Femur (tissue), 1 donor: Measurements from ENCODE around the gene HOATZ.

Experiments
- DNase-seq: peaks from one replicate; pipeline ENCODE4 v3.0.0-alpha.2; 2017

The HOATZ gene

DNA sequence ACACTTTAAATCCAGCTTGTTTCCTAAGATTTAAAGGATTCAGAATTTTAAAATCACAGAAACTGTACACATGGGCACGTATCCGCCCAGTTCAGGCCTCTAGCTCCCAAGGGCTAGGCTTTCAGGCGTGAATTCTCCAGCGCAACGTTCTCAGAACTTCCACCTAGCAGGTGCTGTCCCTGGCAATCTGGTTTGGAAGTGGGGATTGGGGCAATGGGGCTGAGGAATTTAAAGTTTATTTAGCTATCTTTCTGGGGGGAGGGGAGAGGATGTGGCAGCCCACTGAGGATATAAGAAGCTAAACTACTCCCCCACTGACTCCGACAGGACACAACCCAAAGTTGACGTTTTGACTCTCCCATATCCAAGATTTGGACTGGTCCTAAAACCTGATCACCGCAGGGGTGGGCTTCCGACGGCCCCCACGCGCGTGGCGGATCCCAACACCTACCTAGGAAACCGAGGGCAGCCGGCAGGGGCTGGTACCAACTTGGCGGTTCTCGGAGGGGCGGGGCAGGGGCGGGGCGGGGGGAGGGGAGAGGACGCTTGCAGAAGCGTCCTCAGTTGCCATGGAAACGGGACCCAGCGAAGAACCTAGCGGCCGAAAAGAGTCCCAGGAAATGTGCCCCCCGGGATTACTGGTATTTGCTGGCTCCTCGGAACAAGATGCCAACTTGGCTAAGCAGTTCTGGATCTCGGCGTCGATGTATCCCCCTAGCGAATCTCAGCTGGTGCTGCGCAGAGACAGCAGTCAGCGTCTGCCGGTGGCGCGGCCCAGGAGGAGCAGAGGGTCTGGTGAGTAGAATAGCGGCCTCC, at the start of gene HOATZ:
TSS of gene HOATZ (plus strand) at position 563 of the 816 bp plus-strand sequence. CDS start at position 570, 7 bp downstream.
- DNase-seq = peak; percentile 31

DNA sequence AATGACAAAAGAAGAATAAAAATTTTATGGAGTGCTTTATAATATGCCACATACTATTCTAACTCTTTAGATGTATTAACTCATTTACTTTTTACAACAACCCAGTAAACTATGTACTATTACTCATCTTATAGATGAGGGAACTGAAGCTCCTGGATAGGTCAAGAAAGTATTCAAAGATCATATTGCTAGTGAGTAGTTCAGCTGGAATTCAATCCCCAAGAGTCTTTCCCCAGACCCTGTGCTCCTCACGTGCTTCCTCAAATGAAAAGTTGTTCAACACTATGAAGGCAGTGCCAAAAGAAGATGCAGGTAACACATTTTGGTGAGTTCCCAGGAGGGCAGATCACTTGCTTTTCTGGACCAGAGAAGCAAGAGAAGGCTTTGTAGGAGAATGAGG, 49.2 kb upstream of the HOATZ start:
- DNase-seq = no peak

DNA sequence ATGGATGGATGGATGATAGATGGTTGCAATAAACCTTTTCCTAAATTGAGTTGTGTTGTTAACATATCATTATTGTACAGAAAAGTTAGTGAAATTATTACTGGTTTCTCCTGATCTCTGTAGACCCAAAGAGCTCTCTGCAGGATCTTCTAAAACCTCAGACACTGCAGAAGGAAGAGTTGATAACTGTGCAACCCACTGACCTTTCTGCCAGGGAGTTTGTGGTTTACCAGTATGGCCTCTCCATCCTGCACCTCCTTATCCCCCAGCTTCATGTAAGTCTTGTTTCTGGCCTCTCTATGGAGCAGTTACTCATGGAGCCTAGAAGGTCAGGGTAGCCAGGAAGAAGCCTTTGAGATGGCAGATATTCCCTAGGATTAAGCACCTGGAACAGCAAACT, 48.0 kb upstream of the HOATZ start:
- DNase-seq = no peak

DNA sequence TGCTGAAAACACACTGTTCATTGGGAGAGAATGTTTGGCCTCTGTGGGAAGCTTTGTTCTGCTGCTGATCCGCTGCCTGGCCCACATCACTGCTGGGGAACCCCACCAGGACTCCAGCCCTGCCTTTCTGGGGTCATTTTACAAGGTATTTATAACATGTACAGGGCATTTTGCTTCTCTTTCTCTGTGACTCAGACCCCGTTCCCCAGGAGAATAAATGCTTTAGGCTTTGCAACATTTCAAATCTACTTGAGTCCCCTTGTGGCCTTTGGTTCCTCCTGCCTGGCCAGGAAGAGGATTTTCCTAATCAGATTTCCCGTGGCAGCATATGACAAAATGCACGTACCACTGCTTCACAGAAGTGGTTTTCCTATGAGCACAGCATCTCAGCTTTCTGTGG, 45.4 kb upstream of the HOATZ start:
- DNase-seq = no peak

DNA sequence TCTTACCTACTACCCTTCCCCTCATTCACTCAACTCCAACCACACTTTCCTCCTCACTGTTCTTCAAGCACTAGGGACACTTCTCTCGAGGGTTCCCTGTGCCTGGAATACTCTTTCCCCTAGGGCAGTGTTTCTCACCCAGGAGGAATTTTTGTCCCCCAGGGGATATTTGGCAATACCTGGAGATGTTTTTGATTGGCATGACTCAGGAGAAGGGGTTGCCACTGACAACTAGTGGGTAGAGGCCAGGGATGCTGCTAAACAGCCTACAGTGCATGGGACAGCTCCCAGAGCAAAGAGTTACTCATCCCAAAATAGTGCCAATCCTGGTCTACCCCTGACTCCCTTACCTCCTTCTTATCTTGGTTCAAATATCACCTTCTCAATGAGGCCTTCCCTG, 42.4 kb upstream of the HOATZ start:
- no peak for DNase-seq

DNA sequence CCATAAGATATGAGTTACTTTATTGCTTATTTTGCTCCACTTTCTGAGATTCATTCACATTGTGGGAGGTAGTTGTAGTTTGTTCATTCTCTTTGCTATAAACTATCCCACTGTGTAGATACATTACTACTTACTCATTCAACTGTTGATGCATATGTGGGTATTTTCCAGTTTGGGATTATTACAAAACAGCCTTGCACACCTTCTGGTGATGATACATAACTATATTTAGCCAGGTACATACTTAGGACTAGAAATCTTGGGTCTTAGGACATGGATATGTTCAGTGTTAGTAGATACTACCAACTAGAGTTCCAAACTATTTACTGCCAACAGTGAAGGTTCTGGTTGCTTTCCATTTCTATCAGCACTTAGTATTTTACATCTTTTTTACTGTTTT, 40.1 kb upstream of the HOATZ start:
- no peak for DNase-seq

DNA sequence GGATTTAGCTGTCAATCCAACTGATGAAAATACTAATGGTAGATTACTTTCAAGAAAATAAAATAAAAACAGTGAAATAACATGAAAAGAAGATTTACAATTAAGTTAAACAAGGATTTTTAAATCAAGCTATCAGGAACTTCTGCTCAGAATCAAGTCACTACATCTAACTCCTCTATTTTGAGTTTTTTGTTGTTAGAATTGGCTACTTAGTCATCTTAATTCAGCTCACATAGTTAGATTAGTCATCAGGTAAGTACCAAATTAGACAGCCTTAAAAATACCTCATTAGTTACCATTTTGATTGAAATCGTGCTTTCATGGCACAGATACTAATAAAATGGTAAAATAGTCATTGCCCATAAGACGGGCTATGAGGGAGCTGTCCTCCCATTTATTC, 38.2 kb upstream of the HOATZ start:
- DNase-seq = no peak

DNA sequence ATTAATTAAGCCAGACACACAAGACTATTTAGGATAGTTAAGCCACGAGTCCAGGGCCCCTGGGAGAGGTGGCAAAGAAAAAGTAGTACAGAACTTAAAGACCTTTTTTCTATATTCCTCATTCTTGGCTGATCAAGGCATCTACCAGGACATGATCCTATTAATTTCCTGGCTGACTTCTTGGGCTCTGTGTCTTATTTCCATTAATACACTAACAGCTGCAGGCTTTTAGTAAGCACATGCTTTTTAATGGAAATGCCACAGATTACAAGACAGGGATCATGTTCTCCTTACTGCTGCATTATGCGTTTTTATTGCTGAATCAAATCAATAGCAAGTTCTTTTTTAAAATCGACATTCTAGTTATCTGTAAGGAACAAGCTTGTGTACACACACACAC, 37.6 kb upstream of the HOATZ start:
- DNase-seq = no peak

DNA sequence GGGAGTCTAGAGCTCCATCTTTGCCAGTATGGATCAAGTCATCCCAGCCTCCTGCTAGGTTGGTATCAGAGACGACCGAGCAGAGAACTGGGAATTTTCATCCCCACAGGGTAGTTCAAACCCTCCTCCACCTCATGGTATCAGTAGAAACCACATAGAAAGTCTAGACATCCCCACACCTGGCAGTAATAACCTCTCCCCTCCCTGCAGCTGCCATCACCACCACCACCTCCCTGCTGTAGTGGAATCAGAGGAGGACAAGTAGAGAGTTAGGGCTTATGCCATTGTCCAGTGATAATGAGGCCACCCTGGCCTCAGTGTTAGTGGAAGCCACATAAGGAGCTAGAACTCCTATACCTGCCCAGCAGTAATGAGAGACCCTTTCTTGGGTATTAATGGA, 36.7 kb upstream of the HOATZ start:
- DNase-seq = no peak

DNA sequence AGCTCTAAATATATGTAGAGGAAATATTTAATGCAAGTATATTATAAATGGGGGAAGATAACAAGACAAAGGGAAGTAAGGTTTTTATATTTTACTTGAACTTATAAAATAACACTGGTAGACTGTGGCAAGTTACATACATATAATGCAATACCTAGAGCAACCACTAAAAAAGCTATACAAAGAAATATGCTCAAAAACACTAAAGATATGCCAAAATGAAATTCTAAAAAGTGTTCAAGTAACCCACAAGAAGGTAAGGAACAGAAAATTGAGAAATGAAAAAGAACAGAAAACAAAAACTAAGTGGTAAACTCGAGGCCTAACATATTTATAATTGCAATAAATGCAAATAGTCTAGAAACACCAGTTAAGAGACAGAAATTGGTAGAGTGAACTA, 34.9 kb upstream of the HOATZ start:
- DNase-seq = no peak

DNA sequence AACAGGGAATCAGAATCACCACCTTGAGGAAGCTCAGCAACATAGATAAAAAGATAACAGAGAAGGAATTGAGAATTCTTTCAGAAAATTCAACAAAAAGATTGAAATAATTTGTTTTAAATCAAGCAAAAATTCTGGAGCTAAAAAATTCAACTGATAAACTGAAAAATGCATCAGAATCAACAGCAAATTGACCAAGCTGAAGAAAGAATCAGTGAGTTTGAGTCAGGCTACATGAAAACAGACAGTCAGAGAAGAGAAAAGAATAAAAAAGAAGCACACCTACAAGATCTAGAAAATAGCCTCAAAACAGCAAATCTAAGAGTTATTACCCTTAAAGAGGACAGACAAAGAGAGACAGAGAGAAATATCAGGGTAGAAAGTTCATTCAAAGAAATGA, 31.1 kb upstream of the HOATZ start:
- DNase-seq = no peak

DNA sequence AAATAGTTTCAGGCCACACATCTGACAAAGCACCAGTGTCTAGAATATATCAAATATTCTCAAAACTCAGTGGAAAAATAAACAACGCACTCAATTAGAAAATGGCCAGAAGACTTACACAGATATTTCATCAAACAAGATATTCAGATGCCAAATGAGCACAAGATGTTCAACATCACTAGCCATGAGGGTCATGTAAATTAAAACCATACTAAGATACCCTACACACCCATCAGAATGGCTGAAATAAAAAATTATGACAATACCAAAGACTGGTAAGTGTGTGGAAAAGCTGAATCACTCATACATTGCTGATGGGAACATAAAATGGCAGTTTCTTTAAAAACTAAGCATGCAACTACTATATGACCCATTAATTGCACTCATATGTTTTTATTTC, 24.1 kb upstream of the HOATZ start:
- no peak for DNase-seq

DNA sequence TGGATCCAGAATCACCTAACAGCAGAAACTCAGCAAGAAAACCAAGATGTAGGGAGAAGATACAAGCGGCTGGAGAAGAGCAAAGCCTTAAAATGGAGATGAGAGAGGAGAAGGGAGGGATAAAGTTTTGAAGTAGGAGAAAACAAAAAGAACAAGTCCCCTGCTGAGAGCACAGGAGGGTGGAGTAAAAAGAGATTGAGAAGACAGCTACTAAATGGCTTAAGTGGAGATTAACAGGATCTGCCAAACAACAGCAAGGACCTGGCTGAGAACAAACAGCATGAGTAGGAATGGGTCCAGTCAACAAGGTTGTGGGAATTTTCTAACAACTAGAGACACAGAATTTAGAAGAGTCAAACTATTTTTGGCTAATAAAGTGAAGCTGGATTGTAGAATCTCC, 20.5 kb upstream of the HOATZ start:
- DNase-seq = no peak

DNA sequence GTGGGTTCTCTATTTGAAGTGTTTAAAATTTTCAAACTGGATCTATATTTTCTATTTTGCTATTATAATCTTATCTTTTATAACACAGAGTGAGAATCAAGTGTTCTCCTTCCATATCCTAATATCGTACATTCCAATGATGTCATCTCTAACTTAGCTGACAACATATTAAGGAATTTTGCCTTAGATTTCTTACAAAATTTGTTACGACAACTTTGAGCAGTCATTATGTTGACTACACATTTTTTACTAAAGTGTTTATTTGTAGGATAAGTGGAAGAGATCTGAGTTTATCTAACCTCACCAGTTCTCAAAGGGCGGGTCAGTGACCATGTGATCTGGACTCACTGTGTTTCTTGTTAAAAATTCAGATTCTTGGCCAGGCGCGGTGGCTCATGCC, 15.1 kb upstream of the HOATZ start:
- no peak for DNase-seq

DNA sequence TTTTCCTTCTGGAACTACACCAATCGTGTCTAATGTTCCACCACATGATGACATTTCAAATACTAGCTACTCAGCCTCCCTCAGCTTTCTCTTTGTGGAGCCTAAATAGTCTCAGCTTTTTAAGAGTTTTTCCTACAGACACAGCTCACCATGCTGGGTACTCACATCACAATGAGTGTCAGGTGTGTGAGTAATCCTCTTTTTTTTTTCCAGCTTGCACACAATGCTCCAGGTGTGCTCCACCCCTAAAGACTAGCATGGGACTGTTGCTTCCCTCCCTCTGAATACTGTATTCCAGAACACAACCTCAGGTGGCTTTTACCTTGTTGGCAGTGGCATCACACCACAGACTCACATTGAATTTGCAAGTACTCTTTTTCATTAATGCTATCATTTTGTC, 14.1 kb upstream of the HOATZ start:
- no peak for DNase-seq

DNA sequence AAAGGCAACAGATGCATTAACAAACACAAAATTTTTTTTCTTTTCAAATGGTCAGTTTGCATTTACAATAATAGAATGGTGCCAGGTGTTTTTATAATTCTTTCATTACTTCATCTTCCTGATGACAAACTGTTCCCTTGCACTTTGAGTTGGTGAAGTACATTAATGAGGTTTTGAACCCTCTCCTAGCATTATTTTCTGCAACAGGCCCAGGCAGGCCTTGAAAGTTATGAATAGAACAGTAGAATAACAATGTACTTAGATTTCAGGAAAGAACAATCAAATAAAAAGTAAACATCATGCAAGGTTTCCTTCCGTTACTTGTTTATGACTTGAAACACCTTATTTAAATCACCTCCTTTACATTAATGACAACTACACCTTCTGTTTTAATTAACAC, 12.0 kb upstream of the HOATZ start:
- no peak for DNase-seq

DNA sequence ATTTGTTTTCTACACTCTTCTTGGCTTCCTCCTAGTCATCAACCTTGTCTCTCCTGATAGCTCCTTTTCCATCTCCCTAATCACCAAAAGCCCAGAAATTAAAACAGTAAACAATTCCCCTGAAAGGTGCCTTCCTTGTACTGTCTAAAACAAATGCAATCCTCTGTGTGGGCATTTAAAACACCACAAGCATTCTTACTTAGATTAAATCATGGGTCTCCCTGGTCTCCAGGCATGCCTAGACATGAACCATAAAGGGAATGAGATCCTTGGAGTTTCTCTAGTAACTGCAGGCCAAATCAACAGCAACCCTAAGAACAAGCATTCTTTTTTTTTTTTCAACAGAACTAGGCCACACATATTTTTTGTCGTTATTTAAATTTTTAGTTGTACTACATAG, 4.3 kb upstream of the HOATZ start:
- DNase-seq = no peak

DNA sequence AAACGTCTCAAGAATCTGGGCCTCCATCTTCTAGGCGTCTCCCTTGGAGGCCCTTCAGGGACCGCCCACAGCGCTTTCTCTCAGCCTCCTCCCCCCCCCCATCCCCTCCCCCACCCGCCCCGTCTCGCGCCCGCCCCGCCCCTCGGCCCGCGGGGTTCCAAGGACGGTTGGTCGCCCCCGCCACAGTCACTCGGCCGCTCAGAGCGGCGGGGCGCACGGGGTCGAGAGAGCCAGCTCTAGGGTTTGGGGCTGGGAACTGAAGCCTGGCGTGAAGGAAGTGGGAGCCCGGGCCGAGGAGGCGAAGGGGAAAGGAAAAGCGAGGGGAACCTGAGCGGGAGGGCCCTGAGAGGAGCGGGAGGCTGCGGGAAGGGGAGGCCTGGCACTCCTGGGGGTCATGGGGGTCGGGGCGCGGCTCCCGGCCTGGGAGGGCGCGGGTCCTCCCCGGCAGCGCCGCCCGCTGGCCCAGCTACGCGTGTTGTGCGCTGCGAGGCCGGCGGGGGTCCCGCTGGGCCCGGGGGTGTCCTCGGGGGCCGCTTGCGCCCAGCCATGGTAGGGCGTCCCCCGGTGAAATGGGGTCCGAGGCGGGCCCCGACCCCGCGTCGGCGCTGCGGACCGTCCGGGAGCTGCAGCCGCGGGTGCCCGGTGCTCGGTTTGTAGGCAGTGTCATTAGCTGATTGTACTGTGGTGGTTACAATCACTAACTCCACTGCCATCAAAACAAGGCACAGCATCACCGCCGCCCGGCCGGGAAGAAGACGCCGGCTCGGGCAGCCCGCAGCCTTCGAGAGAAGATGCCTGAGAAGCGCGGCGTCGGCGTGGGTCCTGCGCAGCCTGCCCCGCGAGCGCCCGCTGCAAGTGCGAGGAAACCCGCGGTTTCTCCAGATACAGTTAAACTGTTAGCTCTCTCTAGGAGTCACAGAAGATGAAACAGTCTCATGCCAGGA, 2.0 kb upstream of the HOATZ start, which contains the start of gene BTG4:
TSS of gene BTG4 (minus strand) at position 91 of the 944 bp plus-strand sequence. CDS start 13,610 bp downstream, outside the sequence.
- peak; percentile 33 for DNase-seq

DNA sequence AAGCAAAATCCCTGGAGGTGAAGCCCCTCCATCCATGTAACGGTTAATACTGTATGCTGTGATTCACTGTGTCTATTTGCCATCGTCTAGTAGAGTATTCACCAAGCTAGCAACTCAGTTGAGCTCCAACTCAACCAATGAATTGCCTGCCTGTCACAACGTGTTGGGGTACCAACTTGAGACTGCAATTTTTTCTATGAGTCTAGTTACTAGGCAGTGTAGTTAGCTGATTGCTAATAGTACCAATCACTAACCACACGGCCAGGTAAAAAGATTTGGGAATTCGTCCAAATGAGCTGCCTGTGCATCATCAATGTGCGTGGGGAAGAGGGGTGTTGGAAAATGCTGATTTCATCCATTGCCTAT, 1.4 kb upstream of the HOATZ start:
- DNase-seq = no peak

DNA sequence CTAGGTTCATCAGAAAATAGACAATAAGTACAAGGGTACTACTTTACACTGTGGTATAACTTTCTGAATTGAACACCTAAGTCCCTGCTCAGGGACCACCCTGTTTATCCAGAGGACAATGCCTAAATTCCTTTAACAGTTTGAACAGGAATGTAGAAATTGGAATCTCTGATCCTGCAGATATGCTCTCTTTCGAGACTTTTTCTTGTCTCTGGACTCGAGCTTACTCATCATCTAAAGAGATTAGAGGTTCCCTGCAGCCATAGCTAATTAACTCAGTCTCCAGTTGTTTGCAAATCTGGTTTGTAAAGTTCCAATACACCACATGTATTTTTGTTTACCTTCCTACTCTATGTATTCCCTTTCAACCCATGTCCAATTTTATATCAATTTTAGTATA, 1.0 kb downstream of the HOATZ start:
- DNase-seq = no peak

DNA sequence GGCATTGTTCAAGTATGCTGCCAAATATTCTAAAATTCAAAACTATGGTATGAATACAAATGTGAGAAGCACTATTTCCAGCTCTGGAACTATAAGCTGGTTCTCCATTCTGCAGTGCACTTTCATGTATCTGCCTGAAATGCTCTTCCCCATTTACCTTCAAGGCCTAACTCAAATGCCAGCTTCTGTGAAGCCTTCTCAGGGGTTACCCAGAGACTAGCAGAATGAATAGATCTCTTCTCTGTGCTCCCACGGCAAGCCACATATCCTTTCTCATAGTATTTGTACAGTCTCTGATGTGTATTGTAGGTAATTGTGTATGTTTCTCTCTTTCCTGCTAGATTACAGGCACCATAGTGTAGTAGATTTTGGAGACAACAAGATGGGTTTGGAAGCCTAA, 4.1 kb downstream of the HOATZ start:
- no peak for DNase-seq

DNA sequence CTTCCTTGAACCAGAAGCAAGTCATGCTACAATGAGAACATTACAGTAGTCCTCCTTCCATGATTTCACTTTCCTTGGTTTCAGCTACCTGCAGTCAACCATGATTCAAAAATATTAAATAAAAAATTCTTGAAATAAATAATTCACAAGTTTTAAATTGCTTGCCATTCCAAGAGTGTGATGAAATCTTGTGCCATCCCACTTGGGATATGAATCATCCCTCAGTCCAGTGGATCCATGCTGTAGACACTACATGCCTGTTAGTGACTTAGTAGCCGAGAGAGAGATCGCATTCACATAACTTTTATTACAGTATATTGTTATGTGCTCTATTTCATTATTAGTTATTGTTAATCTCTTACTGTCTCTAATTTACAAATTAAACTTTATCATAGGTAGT, 6.0 kb downstream of the HOATZ start:
- DNase-seq = no peak

DNA sequence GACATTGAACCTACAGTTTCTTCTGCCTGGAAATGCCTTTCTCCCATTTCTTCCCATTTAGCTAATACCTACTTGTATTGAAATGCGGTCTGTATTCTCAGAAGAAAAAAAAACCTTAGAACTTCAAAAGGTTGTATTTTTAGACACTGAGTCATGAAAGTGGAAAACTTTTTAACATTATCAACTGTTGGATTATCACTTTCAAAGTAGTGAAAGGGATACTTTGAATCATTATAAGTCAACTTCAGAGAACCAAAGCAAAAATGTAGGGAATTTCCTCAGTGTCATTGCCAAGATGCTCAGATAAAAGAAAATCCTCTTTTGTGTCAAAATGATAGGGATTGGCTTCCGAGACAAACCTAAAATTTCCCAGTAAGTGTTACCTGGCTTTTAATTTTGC, 6.6 kb downstream of the HOATZ start:
- DNase-seq = no peak

DNA sequence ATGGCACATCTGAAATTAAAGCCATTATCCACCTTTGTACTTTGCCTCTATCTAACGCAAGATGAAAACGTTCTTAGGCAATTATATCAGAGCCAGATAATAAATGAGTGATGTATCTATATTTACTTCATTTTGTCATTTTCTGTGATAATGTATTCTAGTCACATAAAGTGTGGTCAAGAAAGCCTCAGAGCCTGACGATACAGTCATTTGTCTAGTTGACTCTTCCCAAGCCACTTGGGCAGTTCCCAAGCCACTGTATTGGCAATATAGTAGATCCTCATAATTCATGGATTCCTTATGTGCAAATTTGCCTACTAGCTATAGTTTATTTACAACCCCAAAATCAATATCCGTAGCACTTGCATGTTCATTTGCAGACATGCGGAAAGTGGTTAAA, 7.8 kb downstream of the HOATZ start:
- no peak for DNase-seq
